ENCODE data around the gene GABRB3.

DNA sequence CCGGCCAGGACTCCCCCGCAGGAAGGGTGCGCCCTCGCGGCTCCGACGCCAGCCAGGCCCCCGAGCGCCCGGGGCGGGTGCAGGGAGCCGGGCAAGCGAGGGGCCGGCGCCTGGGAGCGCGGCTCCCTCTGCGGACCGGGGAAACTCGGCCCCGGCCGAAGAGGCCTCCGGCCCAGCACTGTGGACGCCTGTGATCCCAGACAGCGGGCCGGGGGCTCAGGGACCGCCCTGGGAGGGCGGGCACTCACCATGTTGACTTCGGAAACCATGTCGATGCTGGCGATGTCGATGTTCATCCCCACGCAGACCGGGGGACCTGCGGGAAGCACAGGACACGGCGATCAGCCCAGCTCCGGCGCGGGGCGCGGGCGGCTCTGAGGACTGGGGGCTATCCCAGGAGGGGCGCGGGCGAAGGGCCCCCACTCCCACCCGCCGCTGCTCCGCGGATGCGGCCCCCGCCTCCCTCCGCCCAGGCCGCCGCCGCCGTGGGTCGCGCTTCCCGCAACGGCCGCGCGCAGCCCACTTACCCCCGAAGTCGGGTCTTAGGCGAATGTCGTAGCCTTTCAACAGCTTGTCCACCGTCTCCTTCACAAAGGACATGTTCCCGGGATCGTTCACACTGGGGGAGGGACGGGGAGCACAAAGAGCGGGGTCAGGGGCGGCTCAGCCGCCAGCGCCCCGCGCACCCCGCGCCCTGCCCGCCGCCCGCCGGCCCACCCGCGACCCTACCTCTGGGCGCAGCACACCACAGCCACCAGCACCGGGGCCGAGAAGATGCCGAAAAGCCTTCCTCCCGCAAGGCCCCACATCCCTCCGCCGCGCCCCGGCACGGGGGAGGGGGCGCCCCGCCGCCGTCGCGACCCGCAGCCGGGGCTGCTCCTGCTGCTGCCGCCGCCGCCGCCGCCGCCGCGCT lies at the start of gene GABRB3:
- no peak for TF ChIP-seq EZH2 (IDR thresholded peaks at IDR 0.05; ENCODE audit: borderline replicate concordance, low read length)
- TF ChIP-seq, protein P1, sequence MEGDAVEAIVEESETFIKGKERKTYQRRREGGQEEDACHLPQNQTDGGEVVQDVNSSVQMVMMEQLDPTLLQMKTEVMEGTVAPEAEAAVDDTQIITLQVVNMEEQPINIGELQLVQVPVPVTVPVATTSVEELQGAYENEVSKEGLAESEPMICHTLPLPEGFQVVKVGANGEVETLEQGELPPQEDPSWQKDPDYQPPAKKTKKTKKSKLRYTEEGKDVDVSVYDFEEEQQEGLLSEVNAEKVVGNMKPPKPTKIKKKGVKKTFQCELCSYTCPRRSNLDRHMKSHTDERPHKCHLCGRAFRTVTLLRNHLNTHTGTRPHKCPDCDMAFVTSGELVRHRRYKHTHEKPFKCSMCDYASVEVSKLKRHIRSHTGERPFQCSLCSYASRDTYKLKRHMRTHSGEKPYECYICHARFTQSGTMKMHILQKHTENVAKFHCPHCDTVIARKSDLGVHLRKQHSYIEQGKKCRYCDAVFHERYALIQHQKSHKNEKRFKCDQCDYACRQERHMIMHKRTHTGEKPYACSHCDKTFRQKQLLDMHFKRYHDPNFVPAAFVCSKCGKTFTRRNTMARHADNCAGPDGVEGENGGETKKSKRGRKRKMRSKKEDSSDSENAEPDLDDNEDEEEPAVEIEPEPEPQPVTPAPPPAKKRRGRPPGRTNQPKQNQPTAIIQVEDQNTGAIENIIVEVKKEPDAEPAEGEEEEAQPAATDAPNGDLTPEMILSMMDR (conservative IDR thresholded peaks at IDR 0.05 in 1 of 2, IDR thresholded peaks at IDR 0.05 in 1 of 2; ENCODE audit: extremely low read depth in 1 of 2, insufficient read depth in 1 of 2, low read depth in 1 of 2, low read length in 2 of 2), result no peak
